Measurements from ENCODE around the gene ZEB2. TPM values are rescaled to one million over a fixed set of nuclear protein-coding genes. Genes with fewer than 3 reads are reported as not detected.

The ZEB2 gene
- total RNA-seq, 1 donor from 2014 or later, result 106 TPM

DNA sequence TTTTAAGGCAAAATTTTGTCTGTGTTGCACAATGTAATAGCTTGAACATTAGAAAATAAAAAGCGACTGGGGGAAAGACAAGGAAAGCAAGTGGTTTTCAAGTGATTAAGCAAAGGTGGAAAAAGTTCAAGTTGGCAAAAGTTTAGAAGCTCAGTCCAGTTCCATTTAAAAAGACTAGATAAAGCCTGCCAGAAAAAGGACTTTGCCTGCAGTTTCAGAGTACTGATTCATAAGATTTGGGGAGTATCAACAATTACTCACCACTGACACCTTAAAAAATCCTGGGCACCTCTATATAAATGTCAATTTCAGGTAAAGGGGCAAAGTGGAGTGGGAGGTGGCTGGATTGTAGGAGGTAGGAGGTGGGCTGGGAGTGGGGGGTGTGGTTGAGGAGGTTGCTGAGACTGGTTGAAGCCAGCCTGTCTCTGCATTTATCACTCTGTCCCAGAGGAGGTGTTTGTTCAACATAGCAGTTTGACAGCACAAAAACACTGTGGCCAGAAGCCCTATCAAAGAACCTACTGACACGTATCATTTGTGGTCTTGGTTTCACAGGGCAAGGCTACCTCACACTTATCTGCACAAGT lies 14.6 kb downstream of the ZEB2 start:
- no peak overlapping the region for H3K9ac ChIP-seq
- no peak overlapping the region for H3K27ac Mint-ChIP-seq
- H3K36me3 Mint-ChIP-seq, result peaks cover 9% of the 10 kb centered on the region
- H4K20me1 ChIP-seq (ENCODE audit: low read depth), result peaks cover 100% of the 10 kb centered on the region
- H3K36me3 ChIP-seq, result no peaks in the 10 kb centered on the region
- peaks cover 98% of the 10 kb centered on the region for H3K4me1 Mint-ChIP-seq
- H3K9me3 ChIP-seq (ENCODE audit: low read depth), result no peaks in the 10 kb centered on the region
- peaks cover 48% of the 10 kb centered on the region for H3F3A ChIP-seq (ENCODE audit: low read depth)
- H3K4me3 Mint-ChIP-seq, result peak overlapping the region; percentile 50
- DNase-seq (ENCODE audit: low spot score), result peak; percentile 48
- H2AFZ ChIP-seq (replicated peaks), result no peak overlapping the region
- no peaks in the 10 kb centered on the region for H3K27me3 Mint-ChIP-seq (ENCODE audit: insufficient read depth, low read depth)
- H3K4me2 ChIP-seq, result peak overlapping the region; percentile 60
- H3K9me3 Mint-ChIP-seq, result no peaks in the 10 kb centered on the region
- H3K27ac ChIP-seq, result peak overlapping the region; percentile 44
- H3K27me3 ChIP-seq, result no peaks in the 10 kb centered on the region
- peaks cover 100% of the 10 kb centered on the region for H3K79me2 ChIP-seq (ENCODE audit: low read depth)
- H3K4me1 ChIP-seq, result peaks cover 92% of the 10 kb centered on the region
- TF ChIP-seq EZH2phosphoT487 (IDR thresholded peaks at IDR 0.05) (no peak), EZH2 (IDR thresholded peaks at IDR 0.05) (no peak)
- TF ChIP-seq, protein P1, sequence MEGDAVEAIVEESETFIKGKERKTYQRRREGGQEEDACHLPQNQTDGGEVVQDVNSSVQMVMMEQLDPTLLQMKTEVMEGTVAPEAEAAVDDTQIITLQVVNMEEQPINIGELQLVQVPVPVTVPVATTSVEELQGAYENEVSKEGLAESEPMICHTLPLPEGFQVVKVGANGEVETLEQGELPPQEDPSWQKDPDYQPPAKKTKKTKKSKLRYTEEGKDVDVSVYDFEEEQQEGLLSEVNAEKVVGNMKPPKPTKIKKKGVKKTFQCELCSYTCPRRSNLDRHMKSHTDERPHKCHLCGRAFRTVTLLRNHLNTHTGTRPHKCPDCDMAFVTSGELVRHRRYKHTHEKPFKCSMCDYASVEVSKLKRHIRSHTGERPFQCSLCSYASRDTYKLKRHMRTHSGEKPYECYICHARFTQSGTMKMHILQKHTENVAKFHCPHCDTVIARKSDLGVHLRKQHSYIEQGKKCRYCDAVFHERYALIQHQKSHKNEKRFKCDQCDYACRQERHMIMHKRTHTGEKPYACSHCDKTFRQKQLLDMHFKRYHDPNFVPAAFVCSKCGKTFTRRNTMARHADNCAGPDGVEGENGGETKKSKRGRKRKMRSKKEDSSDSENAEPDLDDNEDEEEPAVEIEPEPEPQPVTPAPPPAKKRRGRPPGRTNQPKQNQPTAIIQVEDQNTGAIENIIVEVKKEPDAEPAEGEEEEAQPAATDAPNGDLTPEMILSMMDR (IDR thresholded peaks at IDR 0.05), result no peak
- H3K4me3 ChIP-seq, result no peak overlapping the region

DNA sequence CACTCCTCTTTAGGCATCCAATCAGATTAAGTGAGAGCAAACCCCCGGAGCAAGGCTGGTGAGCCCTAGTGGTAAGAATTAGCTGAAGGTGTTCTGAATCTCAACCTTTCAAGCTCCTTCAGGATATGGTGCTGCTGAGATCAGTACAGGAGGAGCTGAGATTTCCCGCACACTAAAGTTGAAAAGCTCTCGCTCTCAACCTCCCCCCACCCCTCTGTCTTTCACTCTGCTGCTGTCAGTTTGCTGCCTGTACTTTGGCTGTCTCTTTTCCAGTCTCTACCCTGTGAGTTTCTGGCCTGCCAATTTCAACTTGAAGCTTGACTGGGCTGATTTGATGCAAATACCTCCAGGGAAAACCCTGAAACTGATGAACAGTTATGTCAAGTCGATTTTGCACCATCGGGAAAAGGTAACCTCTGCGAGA lies 15.7 kb downstream of the ZEB2 start:
- peak overlapping the region; percentile 60 for H3K4me2 ChIP-seq
- Mint-ChIP-seq H3K27ac (peak overlapping the region; percentile 61), H3K4me3 (peak overlapping the region; percentile 65), H3K4me1 (peaks cover 87% of the 10 kb centered on the region), H3K36me3 (peaks cover 9% of the 10 kb centered on the region), H3K9me3 (no peaks in the 10 kb centered on the region), H3K27me3 (ENCODE audit: insufficient read depth, low read depth) (no peaks in the 10 kb centered on the region)
- TF ChIP-seq, protein P1 (IDR thresholded peaks at IDR 0.05), result peak; percentile 43
- TF ChIP-seq EZH2phosphoT487 (IDR thresholded peaks at IDR 0.05) (no peak), EZH2 (IDR thresholded peaks at IDR 0.05) (no peak)
- no peak overlapping the region for H3K4me3 ChIP-seq
- H3K9ac ChIP-seq, result no peak overlapping the region
- peaks cover 81% of the 10 kb centered on the region for H3K4me1 ChIP-seq
- peak; percentile 66 for DNase-seq (ENCODE audit: low spot score)
- H3K9me3 ChIP-seq (ENCODE audit: low read depth), result no peaks in the 10 kb centered on the region
- H4K20me1 ChIP-seq (ENCODE audit: low read depth), result peaks cover 99% of the 10 kb centered on the region
- H3K27me3 ChIP-seq, result no peaks in the 10 kb centered on the region
- H3K27ac ChIP-seq, result peak overlapping the region; percentile 44
- peaks cover 37% of the 10 kb centered on the region for H3F3A ChIP-seq (ENCODE audit: low read depth)
- H3K79me2 ChIP-seq (ENCODE audit: low read depth), result peaks cover 100% of the 10 kb centered on the region
- H2AFZ ChIP-seq (replicated peaks), result no peak overlapping the region
- H3K36me3 ChIP-seq, result no peaks in the 10 kb centered on the region

DNA sequence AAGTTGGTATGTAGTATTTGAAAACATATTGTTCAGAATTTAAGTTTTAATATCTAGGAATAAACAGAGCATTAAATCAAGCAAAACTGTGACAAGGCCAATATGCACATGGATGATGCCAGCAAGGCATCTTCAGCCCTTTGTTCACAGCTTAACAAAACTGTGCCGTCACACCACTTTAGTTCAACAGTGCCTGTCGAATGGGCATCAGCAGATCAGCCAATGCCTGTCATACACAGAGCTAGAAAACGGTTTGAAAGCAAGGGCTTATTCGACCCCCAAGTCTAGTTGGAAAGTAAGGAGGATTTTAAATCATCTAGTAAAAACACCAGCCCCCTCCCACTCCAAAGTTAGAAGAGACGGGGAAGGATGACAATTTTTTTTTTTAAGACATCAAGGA lies 16.7 kb downstream of the ZEB2 start:
- Histone ChIP-seq H3K4me3 (no peak overlapping the region), H3K79me2 (ENCODE audit: low read depth) (peaks cover 100% of the 10 kb centered on the region), H4K20me1 (ENCODE audit: low read depth) (peaks cover 99% of the 10 kb centered on the region), H2AFZ (replicated peaks) (no peak overlapping the region), H3F3A (ENCODE audit: low read depth) (peaks cover 30% of the 10 kb centered on the region), H3K9me3 (ENCODE audit: low read depth) (no peaks in the 10 kb centered on the region), H3K4me2 (peak overlapping the region; percentile 60), H3K27ac (peak overlapping the region; percentile 63), H3K4me1 (peaks cover 75% of the 10 kb centered on the region), H3K27me3 (no peaks in the 10 kb centered on the region), H3K9ac (no peak overlapping the region), H3K36me3 (no peaks in the 10 kb centered on the region)
- Mint-ChIP-seq H3K9me3 (no peaks in the 10 kb centered on the region), H3K27me3 (ENCODE audit: insufficient read depth, low read depth) (peaks cover under 1% of the 10 kb centered on the region), H3K27ac (peak overlapping the region; percentile 95), H3K4me1 (peaks cover 85% of the 10 kb centered on the region), H3K4me3 (peak overlapping the region; percentile 34), H3K36me3 (peaks cover 14% of the 10 kb centered on the region)
- DNase-seq (ENCODE audit: low spot score), result no peak
- TF ChIP-seq EZH2phosphoT487 (IDR thresholded peaks at IDR 0.05), result no peak
- TF ChIP-seq, protein P1 (IDR thresholded peaks at IDR 0.05), result no peak
- no peak for TF ChIP-seq EZH2 (IDR thresholded peaks at IDR 0.05)
